Activated CD4-positive, CD25-positive, alpha-beta regulatory T cell treated with anti-CD3 and anti-CD28 coated beads, Interleukin-2, amount 50 U/mL, for 72 hours (primary cell): Measurements from ENCODE around the gene NDN.
"Not testable (repeated sequence)": the region's sequence is repeated elsewhere in the genome, so short reads cannot be mapped to it uniquely, and the experiment has no call there.

Experiments used
- DNase-seq: peaks from one replicate; pipeline ENCODE4 v3.0.0; 2021

Gene NDN

GRCh38 chr15:23687143-23687470 lies at the start of gene NDN:
TSS of gene NDN (minus strand) at chr15:23687305. CDS start at chr15:23687217, 88 bp downstream.
- no peak for DNase-seq

GRCh38 chr15:23736033-23736673 lies 49.0 kb upstream of the NDN start:
- DNase-seq = no peak

- no peak for DNase-seq
Observed at GRCh38 chr15:23734862-23735261, 47.8 kb upstream of the NDN start.

- not testable (repeated sequence) for DNase-seq
Observed at GRCh38 chr15:23713874-23714656, 27.0 kb upstream of the NDN start.

GRCh38 chr15:23708332-23708731 lies 21.2 kb upstream of the NDN start:
- DNase-seq = no peak

GRCh38 chr15:23695282-23695681 lies 8.2 kb upstream of the NDN start:
- no peak for DNase-seq

- no peak for DNase-seq
Observed at GRCh38 chr15:23694592-23694991, 7.5 kb upstream of the NDN start.

- no peak for DNase-seq
Observed at GRCh38 chr15:23690450-23690852, 3.3 kb upstream of the NDN start.

GRCh38 chr15:23690015-23690414 lies 2.9 kb upstream of the NDN start:
- no peak for DNase-seq

GRCh38 chr15:23686466-23687142 lies 501 bp downstream of the NDN start:
- no peak for DNase-seq

GRCh38 chr15:23671481-23671880 lies 15.6 kb downstream of the NDN start:
- no peak for DNase-seq

- DNase-seq = no peak
Observed at GRCh38 chr15:23670970-23671369, 16.1 kb downstream of the NDN start.

- DNase-seq = no peak
Observed at GRCh38 chr15:23663232-23663631, 23.9 kb downstream of the NDN start.

- DNase-seq = no peak
Observed at GRCh38 chr15:23648920-23649515, 38.1 kb downstream of the NDN start.

- no peak for DNase-seq
Observed at GRCh38 chr15:23647421-23648370, 39.4 kb downstream of the NDN start, which contains the start of gene MAGEL2. TSS of gene MAGEL2 (minus strand) at chr15:23647867. CDS start at chr15:23647742, 125 bp downstream.

- no peak for DNase-seq
Observed at GRCh38 chr15:23647001-23647295, 40.2 kb downstream of the NDN start.

GRCh38 chr15:23646165-23647000 lies 40.7 kb downstream of the NDN start:
- no peak for DNase-seq

- DNase-seq = no peak
Observed at GRCh38 chr15:23645371-23646164, 41.5 kb downstream of the NDN start.

GRCh38 chr15:23644829-23645228 lies 42.3 kb downstream of the NDN start:
- no peak for DNase-seq

GRCh38 chr15:23642413-23643044 lies 44.6 kb downstream of the NDN start:
- no peak for DNase-seq
